ENCODE results near the gene COX7B2.

GRCh38 chr4:46818604-46819003 is 90.4 kb downstream of the COX7B2 start:
- TF ChIP-seq CTCF (IDR thresholded peaks at IDR 0.05) (no peak), POLR2A (IDR thresholded peaks at IDR 0.05) (no peak)
